ENCODE measurements around the gene KCTD19.
"Not testable (repeated sequence)": the region's sequence is repeated elsewhere in the genome, so short reads cannot be mapped to it uniquely, and the experiment has no call there.

Gene KCTD19

DNA sequence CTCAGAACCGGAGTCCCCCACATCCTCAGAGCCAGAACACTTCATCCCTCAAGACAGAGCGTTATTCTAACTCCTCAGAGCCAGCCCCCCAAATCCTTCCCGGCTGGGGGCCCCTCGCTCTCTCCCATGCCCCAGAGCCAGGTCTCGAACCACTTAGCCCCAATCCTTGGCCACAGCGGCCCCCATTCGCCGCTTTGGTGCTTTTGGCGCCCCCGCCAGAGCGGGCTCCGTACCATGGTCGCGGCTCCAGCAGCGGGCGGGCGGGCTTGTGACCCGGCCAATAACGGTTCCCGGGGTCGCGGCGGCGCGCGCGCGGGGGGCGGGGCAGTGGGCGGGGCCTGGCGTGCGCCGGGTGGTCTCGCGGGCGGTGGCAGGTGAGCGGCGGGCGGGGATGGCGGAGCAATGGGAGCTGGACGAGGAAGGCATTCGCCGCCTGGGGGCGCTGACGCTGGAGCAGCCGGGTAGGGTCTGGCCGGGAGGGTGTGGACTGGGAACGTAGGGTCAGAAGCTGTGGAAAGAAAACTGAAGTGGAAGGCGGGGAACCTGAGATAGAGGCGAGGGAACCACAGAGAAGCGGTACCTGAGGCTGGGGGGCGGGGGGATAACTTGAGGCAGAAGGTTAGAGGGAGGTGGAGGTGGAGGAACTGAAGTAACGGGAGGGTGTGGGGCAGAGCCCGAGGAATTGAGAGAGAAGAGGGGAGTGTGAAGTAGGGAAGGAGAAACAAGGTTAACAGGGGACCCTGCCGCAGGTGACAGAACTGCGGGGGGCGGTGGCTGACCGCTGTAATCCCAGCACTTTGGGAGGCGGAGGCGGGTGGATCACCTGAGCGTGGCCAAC lies at the start of gene KCTD19, which contains the start of gene LRRC36:
TSS of gene KCTD19 (minus strand) at position 270 of the 838 bp plus-strand sequence. CDS start at position 236, 34 bp downstream.
TSS of gene LRRC36 (plus strand) at position 344 of the 838 bp plus-strand sequence. CDS start at position 392, 48 bp downstream.
- DNase-seq, result peak; percentile 92

DNA sequence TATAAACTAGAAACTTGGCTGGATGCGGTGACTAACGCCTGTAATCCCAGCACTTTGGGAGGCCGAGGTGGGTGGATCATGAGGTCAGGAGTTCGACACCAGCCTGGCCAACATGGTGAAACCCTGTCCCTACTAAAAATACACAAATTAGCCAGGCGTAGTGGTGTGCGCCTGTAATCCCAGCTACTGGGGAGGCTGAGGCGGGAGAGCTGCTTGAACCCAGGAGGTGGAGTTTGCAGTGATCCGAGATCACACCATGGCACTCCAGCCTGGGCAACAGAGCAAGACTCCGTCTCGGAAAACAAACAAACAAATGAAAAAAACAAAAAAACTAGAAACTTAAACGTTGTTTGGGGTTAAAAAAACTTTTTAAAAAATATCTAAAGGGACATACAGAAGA lies 49.5 kb upstream of the KCTD19 start:
- DNase-seq, result not testable (repeated sequence)

DNA sequence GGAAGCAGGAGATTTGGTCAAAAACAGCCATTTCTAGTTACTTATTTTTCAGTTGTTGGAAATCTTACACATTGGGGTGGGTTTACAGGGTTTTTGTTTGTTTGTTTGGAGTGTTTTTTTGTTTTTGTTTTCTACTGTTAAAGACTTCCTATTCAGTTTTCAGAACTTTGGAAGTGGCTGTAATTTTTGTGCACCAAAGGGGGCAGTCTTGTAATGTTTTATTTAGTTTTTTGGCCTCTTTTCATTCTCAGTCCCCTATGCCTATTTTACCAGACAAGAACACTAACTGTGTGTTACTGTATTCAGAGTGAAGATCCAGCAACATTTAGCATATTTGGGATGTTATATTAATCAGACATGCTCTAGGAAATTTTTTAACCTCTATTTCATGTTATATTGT lies 46.1 kb upstream of the KCTD19 start:
- no peak for DNase-seq

DNA sequence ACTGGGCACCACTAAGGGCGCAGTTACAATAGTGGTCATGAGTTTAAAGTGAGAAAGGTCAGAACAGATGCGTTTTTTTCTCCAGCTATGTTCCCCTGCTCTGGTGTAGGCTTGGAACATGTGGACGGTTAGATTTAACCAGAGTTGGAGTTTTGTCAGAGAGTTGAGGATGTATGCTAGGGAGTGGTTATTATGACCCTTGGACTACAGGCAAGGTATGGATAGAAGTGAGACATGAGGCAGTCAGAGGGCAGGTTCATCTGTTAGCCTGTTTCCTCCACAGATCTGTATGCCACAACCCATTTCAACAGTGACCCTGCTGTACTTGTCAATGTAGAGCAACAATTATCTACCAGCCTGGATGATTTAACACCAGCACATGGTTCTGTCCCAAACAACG lies 44.1 kb upstream of the KCTD19 start:
- DNase-seq, result no peak

DNA sequence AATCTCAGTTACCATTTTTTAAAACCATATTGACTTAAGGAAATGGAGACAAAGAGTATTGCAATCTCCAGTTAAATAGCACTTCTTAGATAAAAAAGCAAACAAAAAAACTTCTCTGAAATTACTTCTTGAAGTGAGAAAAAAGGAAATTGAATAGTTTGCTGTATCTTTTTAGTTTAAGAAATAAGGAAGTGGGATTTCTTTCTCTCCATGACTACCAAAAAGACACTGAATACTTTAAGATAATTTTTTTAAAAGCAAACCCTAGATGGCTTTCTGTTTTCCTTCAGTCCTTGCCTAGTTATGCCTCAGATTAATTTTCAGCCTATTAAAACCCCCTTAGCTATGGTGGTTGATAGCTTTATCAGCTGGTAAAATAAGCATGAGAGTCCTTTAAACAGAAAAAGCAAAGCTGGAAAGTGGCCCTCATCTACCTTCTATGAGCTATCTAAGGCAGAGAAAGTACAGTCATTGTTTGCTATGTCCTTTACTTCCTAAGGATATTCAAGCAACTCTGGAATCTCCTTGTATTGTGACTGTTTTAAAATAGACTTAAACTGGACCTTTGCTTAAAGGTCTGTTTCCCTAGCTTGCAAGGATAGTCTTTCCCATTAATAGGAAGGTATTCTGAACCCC lies 38.2 kb upstream of the KCTD19 start:
- no peak for DNase-seq

DNA sequence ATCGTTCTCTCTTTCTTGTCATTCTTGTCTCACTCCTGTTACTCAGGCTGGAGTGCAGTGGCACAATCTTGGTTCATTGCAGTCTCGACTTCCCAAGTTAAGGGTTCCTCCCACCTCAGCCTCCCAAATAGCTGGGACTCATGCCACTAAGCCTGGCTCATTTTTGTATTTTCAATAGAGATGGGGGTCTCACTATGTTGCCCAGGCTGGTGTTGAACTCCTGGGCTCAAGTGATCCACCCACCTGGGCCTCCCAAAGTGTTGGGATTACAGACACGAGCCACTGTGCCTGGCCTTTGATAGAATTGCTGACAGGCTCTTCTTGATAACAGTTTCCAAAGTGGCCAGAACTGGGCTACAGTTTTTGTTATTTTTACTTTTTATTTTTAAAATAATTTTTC lies 34.5 kb upstream of the KCTD19 start:
- DNase-seq, result no peak

DNA sequence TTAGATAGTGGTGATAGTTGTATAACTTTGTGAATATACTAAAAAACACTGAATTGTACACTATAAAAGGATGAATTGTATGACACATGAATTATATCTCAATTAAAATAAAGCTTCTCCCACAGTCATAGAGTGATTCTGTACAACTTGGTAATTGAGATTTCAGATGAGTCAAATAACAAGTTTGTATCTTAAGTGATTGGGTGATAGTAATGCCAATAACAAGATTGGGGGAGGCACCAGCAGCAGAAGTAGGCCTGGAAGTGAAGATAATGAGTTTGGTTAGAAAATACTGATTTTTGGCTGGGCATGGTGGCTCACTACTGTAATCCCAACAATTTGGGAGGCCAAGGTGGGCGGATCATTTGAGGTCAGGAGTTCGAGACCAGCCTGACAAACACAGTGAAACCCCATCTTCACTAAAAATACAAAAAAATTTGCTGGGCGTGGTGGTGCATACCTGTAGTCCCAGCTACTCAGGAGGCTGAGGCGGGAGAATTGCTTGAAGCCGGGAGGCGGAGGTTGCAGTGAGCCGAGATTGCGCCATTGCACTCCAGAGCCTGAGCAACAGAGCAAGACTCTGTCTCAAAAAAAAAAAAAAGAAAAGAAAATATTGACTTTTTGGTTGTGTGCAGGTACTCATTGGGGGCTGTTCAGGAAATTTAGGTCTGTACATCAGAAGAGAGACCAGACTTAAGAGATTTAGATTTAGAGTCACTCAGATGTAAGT lies 33.2 kb upstream of the KCTD19 start:
- not testable (repeated sequence) for DNase-seq

DNA sequence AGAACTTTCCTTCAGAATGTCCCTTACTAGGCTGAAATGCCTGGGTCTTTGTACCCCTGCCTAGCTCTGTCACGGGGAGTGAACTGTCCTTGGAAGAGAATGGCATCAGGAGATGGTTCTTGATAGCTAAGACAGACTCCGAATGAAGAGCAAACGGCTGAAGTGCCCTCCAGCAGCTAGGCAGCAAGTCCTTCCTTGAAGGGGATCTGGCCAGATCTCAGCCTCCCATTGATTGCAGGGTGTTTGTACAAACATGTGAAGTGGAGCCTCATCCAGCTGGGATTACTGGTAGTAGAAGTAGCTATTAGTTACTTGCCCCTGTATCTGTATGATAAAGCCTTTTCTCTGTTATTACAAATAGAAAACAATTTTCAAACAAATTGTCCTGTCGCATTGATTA lies 31.0 kb upstream of the KCTD19 start:
- DNase-seq, result no peak

DNA sequence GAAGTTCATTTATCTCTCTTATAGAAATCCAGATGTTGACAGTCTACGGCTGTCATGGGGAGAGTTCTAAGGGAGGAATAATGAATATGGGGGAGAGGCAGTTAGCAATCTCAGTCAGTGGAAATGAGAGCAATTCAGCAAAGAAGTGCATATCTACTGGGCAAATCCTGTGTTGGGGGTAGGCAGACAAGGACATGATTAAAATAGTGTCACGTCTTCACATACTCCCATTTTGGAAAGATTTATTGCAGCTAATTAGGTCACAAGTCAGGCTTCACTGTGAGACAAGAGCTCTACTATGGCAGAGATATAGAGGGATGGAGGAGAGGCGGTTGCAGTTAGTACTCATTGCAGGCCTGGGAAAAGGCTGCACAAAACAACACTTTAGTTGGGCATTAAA lies 29.9 kb upstream of the KCTD19 start:
- no peak for DNase-seq

DNA sequence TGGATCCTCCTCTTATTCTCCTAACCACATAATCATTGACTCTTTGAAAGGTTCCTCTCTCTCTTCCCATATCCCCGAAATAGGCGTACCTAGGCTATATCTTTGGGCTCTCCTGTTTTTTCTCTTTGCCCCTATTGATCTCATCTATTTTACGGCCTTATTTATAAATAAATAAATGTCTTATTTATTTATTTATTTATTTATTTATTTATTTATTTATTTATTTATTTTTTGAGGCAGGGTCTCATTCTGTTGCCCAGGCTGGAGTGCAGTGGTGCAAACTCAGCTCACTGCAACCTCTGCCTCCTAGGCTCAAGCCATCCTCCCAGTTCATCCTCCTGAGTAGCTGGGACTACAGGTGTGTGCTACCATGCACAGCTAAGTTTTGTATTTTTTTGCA lies 25.9 kb upstream of the KCTD19 start:
- DNase-seq, result not testable (repeated sequence)

DNA sequence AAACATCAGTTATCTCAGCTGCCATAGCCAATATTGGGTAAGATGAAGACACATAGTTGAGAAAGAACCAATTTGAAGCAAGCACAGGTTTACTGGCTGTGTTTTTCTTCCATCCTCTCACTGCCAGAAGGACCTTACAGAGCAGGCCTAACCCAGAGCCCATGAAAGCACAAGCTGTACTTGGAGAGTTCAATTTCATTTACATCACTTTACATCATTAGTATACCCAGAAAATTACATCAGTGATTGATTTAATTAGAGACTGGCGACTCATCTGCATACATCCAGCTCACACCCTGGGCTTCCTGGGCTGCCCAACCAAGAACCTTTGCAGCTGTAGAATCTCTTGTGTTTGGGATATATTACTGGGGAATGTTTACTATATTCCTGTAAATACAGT lies 23.8 kb upstream of the KCTD19 start:
- no peak for DNase-seq

DNA sequence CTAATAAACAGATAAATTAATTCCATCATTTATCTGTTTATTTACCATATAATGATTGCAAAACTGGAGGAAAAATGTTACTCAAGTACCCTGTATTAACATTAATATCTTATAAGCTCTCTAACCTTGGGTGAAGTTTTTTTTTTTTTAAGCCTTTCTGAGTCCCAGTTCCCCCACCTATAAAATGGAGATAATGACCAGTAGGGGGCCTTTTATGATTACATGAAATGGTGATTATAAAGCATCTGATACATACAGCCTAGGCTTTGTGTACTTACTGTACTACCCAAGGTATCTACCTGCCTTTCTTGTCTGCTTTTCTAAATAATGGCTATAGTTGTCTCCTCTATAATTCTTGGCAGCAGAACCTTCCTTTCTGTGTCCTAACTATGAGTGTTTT lies 22.6 kb upstream of the KCTD19 start:
- no peak for DNase-seq

DNA sequence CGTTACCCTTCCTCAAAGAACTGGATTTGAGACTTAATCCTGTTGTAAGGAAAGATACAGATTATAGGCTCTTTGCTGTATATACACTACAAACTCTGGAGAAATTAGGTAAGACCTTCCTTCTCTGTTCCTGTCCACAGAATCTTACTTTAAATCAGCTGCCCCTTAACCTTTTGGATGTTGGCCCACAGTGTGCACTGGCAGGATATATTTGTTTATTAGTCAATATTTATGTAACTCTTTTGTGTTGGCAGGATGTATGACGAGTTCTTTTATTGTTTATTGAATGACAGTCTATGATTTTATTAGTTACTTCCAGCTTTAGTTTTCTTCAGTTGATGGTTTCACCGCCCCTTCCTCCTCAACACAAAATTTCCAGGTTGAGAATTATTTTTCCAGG lies 19.8 kb upstream of the KCTD19 start:
- no peak for DNase-seq

DNA sequence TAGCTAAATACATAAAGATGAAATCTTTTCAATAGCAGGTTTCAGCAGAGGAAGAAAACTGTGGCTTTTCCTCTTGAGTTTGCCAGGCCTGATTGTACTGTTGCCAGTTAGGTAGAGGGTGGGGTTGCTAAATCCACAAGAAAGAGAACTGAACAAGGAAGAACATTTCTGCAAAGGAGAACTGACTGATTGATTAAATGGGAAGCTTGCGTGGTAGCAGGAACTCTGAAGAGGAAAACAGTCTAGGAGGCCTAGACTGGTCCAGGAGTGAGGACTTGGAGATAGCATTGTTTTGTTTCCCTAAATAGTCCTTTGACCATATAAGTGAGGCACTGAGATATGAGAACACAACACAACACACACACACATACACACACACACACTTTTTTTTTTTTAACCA lies 18.9 kb upstream of the KCTD19 start:
- DNase-seq, result no peak

DNA sequence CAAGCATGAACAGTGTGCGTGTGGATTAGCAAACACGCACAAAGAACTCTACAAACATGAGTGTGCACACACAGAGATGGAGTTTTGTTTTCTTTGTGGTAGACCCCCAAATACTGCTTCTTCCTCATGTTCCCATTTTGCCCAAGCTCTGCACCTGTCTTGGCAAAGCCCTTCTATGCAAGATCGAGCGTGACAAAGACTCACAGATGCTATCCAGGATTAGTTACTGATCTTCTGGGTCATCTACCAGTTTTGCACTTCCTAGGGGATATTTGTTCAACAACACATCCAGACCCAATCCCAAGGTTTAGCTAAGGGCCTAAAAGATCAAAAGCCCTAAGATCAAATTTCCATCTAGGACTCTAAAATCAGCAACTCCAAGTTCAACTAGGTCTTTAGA lies 16.1 kb upstream of the KCTD19 start:
- DNase-seq, result no peak

DNA sequence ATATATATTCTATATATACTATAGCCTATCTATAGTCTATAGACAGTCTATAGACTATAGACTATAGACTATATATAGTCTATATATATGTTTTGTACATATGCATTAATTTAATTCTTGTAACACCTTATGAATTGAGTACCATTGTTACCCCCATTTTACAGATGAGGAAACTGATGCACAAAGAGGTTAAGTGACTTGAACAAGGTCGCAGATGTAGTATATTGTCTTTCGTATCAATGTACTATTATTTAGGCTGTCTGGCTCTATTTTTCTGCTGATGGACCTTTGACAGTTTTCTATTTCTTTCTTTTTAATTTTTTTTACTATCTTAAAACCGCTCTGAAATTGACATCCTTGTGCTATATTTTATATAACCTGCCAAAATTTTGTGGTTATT lies 14.7 kb upstream of the KCTD19 start:
- no peak for DNase-seq

DNA sequence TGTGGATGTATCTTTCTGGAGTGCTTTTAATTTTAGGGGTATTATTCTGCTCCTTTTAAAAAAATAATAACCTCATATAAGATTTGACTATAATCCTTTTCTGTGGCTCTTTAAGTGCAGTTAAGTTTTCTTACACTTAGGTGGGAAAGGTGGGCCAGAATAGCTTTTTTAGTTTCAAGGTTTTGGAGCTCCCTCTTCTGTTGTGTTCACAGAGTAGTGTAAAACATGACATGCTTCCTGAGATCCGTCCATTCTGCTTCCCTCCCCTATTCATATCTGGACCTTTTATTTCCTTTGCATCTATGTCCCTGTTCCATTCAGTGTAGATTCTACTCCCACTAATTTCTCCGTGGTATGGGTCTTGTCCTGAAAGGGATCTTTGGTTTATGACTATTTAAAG lies 12.9 kb upstream of the KCTD19 start:
- no peak for DNase-seq

DNA sequence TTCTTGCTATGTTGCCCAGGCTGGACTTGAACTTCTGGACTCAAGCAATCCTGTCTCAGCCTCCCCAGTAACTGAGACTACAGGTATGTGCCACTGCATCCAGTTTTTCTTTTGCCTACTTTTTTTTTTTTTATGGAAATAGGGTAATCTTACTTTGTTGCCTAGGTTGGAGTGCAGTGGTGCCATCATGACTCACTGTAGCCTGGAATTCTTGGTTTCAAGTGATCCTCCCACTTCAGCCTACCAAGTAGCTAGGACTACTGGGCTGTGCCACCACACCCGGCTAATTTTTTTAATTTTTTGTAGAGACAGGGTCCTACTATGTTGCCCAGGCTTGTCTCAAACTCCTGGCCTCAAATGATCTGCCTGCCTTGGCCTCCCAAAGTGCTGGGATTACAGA lies 10.1 kb upstream of the KCTD19 start:
- DNase-seq, result no peak

DNA sequence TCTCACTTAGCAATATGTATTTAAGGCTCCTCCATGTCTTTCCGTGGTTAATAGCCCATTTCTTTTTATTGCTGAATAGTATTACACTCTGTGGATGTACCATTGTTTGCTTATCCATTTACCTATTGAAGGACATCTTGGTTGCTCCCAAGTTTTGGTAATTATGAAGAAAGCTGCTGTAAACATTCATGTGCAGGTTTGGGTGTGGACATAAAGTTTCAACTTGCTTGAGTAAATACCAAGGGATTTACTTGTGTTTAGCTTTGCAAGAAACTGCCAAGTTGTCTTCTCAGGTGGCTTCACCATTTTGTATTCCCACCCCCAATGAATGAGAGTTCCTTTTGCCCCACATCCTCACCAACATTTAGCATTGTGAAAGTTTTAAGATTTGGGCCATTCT lies 9.6 kb upstream of the KCTD19 start:
- DNase-seq, result no peak

DNA sequence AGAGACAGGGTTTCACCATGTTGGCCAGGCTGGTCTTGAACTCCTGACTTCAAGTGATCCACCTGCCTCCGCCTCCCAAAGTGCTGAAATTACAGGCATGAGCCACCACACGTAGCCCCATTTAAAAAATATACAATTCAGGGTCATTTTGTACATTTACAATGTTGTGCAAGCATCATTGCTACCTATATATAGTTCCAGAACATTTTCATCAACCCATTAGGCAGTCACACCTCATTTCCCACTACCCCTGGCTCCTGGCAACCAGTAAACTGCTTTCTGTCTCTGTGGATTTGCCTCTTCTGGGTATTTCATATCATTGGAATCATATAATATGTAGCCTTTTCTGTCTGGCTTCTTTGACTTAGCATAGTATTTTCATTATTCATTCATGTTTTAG lies 6.8 kb upstream of the KCTD19 start:
- no peak for DNase-seq

DNA sequence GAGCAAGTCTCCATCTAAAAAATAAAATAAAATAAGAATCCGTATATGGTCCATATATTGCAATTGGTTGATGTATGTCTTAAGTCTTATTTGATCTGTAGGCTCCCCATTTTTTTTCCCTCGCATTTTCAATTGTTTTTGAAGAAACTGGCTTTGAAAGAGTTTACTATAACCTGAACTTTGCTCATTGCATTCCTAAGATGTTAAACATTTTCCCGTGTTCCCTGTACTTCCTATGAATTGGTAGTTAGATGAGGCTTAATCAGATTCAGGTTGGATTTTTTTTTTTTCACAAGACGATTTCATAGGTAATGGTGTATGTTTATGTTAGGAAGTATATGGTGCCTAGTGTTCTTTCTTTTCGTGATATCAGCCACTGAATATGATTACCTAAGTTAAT lies 3.4 kb upstream of the KCTD19 start:
- no peak for DNase-seq

DNA sequence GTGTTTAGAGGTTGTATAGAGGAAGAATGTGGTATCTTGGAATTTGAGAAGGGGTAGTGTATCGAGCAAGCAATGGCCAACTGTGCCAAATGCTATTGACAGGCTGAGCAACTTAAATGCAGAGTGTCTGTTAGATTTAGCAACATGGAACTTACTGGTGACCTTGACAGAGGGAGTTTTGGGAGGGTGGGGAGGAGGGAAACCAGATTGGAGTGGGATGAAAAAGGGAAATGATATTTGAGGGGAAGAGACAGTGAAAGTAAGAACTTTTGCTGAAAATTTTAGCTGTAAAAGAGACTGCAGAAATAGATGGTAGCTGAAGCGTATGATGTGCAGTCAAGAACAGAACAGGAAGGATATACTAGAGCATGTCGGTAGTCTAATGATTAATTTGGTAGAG lies 1.2 kb upstream of the KCTD19 start:
- no peak for DNase-seq

DNA sequence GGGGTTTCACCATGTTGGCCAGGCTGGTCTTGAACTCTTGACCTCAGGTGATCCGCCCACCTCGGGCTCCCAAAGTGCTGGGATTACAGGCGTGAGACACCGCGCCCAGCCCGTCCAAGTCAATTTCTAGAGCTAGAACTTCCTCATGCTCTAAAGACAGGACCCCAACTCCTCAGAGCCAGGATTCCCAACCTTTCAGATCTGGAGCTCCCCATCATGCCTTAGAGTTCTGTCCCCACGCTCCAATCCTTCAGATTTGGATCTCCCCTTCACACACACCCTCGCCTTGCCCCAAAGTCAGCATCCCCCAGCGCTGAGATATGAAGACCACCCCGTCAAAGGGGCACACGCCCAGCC lies 448 bp downstream of the KCTD19 start:
- DNase-seq, result no peak

DNA sequence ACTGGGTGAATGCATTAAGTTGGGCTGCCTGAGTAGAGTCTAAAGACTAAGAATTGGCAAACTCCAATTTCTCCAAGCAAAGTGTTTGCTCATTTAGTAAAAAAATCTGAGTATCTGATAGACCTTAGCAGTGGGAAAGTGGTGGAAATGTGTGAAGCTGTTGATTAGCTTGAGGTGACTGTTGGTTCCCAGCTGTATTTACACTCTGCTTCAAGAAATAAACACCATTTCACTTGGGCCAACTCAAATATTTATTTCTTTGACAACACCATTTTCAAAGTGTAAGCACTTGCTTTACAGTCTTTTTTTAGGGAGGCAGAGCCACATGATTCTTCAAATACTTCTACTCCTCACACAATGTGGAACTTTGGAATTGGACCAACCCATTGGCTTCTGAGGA lies 8.7 kb downstream of the KCTD19 start:
- no peak for DNase-seq

Data from stimulated activated CD8-positive, alpha-beta memory T cell treated with anti-CD3 and anti-CD28 coated beads, Interleukin-4, amount 100 ng/mL, for 48 hours (primary cell).